Astrocyte (in vitro differentiated cells and primary cell): ENCODE measurements around the gene RETREG2. TPM values are rescaled to one million over a fixed set of nuclear protein-coding genes. Genes with fewer than 3 reads are reported as not detected.

Experiments used
- DNase-seq: peaks from one replicate; pipeline ENCODE4 v3.0.0-alpha.2; 2010; ENCODE audit warnings: low read depth
- FAIRE-seq: peaks from 2 replicates; lab custom pipeline; 2011; peaks lifted over from hg19 to GRCh38; lab: Jason Lieb, UNC
- H2AFZ ChIP-seq: 2 replicates; pipeline ENCODE4 v1.6.0; 2012; ENCODE audit warnings: low read depth, low read length, inconsistent platforms
- H3K27ac ChIP-seq: 2 replicates; pipeline ENCODE4 v1.5.1; 2011; ENCODE audit warnings: low read depth, low read length, inconsistent platforms
- H3K27me3 ChIP-seq: 2 replicates; pipeline ENCODE4 v1.6.0; 2011; ENCODE audit warnings: low read length, inconsistent platforms; ENCODE audit not compliant: insufficient read depth
- H3K36me3 ChIP-seq: 2 replicates; pipeline ENCODE4 v1.5.1; 2011; ENCODE audit warnings: low read length, inconsistent platforms; ENCODE audit not compliant: insufficient read depth
- H3K4me1 ChIP-seq: 2 replicates; pipeline ENCODE4 v1.5.1; 2011; ENCODE audit warnings: low read length, inconsistent platforms; ENCODE audit not compliant: insufficient read depth
- H3K4me2 ChIP-seq: 2 replicates; pipeline ENCODE4 v1.6.0; 2012; ENCODE audit warnings: low read length, inconsistent platforms
- H3K4me3 ChIP-seq: 2 replicates; pipeline ENCODE4 v1.5.1; 2011; ENCODE audit warnings: low read depth, mild to moderate bottlenecking, low read length, inconsistent platforms; ENCODE audit not compliant: insufficient read depth
- H3K79me2 ChIP-seq: 2 replicates; pipeline ENCODE4 v1.6.0; 2012; ENCODE audit warnings: mild to moderate bottlenecking, low read length, inconsistent platforms; ENCODE audit not compliant: insufficient read depth
- H3K9ac ChIP-seq: 2 replicates; pipeline ENCODE4 v1.6.0; 2012; ENCODE audit warnings: mild to moderate bottlenecking, low read length, inconsistent platforms
- H3K9me3 ChIP-seq: 2 replicates; pipeline ENCODE4 v1.5.1; 2012; ENCODE audit warnings: low read depth, mild to moderate bottlenecking, low read length, inconsistent platforms; ENCODE audit not compliant: insufficient read depth
- H4K20me1 ChIP-seq: 2 replicates; pipeline ENCODE4 v1.6.0; 2012; ENCODE audit warnings: low read length, inconsistent platforms; ENCODE audit not compliant: insufficient read depth
- H3K27ac Mint-ChIP-seq: one replicate; pipeline ENCODE4 v1.8.0; 2021; ENCODE audit warnings: mild to moderate bottlenecking, mixed read lengths; ENCODE audit not compliant: unreplicated experiment
- H3K27me3 Mint-ChIP-seq: one replicate; pipeline ENCODE4 v1.8.0; 2021; ENCODE audit warnings: low read depth, mixed read lengths; ENCODE audit not compliant: unreplicated experiment
- H3K36me3 Mint-ChIP-seq: one replicate; pipeline ENCODE4 v1.8.0; 2021; ENCODE audit warnings: low read depth, mixed read lengths; ENCODE audit not compliant: unreplicated experiment
- H3K4me1 Mint-ChIP-seq: one replicate; pipeline ENCODE4 v1.8.0; 2021; ENCODE audit warnings: low read depth, mixed read lengths; ENCODE audit not compliant: unreplicated experiment
- H3K4me3 Mint-ChIP-seq: one replicate; pipeline ENCODE4 v1.8.0; 2021; ENCODE audit warnings: mild to moderate bottlenecking, moderate library complexity, mixed read lengths; ENCODE audit not compliant: unreplicated experiment
- H3K9me3 Mint-ChIP-seq: one replicate; pipeline ENCODE4 v1.8.0; 2021; ENCODE audit warnings: mild to moderate bottlenecking, mixed read lengths; ENCODE audit not compliant: unreplicated experiment
- EZH2 ChIP-seq: IDR thresholded peaks from 2 replicates; pipeline ENCODE4 v1.6.1; 2012; ENCODE audit warnings: mild to moderate bottlenecking, low read length, inconsistent platforms; ENCODE audit not compliant: insufficient read depth
- total RNA-seq: library from RNA; stranded (reverse); gene quantifications from 2 replicates; pipeline ENCODE4 v1.2.1, GENCODE V29; 2021
- TF ChIP-seq, protein P1 (sequence below): IDR thresholded peaks from 2 replicates; pipeline ENCODE4 v1.5.1; 2011; ENCODE audit warnings: low read depth, mild to moderate bottlenecking, inconsistent platforms, low read length, moderate library complexity; ENCODE audit not compliant: insufficient read depth

Gene RETREG2
- total RNA-seq, 1 donor from 2014 or later: 54.8 TPM

- Histone ChIP-seq H2AFZ (no peak overlapping the region), H3K4me3 (no peak overlapping the region), H3K4me2 (no peak overlapping the region), H3K36me3 (peaks cover 7% of the 10 kb centered on the region), H3K27ac (no peak overlapping the region), H3K9me3 (no peaks in the 10 kb centered on the region), H4K20me1 (peaks cover 15% of the 10 kb centered on the region), H3K27me3 (no peaks in the 10 kb centered on the region), H3K4me1 (peaks cover 16% of the 10 kb centered on the region), H3K79me2 (peaks cover 6% of the 10 kb centered on the region), H3K9ac (no peak overlapping the region)
- no peak for DNase-seq
- H3K4me1 Mint-ChIP-seq: peaks cover 11% of the 10 kb centered on the region
- no peaks in the 10 kb centered on the region for H3K9me3 Mint-ChIP-seq
- no peak for TF ChIP-seq EZH2
- TF ChIP-seq, protein P1, sequence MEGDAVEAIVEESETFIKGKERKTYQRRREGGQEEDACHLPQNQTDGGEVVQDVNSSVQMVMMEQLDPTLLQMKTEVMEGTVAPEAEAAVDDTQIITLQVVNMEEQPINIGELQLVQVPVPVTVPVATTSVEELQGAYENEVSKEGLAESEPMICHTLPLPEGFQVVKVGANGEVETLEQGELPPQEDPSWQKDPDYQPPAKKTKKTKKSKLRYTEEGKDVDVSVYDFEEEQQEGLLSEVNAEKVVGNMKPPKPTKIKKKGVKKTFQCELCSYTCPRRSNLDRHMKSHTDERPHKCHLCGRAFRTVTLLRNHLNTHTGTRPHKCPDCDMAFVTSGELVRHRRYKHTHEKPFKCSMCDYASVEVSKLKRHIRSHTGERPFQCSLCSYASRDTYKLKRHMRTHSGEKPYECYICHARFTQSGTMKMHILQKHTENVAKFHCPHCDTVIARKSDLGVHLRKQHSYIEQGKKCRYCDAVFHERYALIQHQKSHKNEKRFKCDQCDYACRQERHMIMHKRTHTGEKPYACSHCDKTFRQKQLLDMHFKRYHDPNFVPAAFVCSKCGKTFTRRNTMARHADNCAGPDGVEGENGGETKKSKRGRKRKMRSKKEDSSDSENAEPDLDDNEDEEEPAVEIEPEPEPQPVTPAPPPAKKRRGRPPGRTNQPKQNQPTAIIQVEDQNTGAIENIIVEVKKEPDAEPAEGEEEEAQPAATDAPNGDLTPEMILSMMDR: no peak
- no peaks in the 10 kb centered on the region for H3K27me3 Mint-ChIP-seq
- H3K4me3 Mint-ChIP-seq: no peak overlapping the region
- no peak for FAIRE-seq
- H3K27ac Mint-ChIP-seq: no peak overlapping the region
- H3K36me3 Mint-ChIP-seq: peaks cover 25% of the 10 kb centered on the region
Observed at GRCh38 chr2:219210886-219211362, 32.8 kb downstream of the RETREG2 start.

- no peak for FAIRE-seq
- peaks cover 25% of the 10 kb centered on the region for H3K36me3 Mint-ChIP-seq
Observed at GRCh38 chr2:219213026-219213415, 34.9 kb downstream of the RETREG2 start.

More at GRCh38 chr2:219213026-219213415, 34.9 kb downstream of the RETREG2 start:
- Histone ChIP-seq H3K79me2 (peaks cover 8% of the 10 kb centered on the region), H4K20me1 (peaks cover 7% of the 10 kb centered on the region), H3K4me3 (no peak overlapping the region), H3K27ac (no peak overlapping the region), H3K27me3 (no peaks in the 10 kb centered on the region), H3K9ac (no peak overlapping the region), H3K4me1 (peaks cover 9% of the 10 kb centered on the region), H3K9me3 (no peaks in the 10 kb centered on the region), H3K4me2 (no peak overlapping the region), H2AFZ (no peak overlapping the region), H3K36me3 (peaks cover 7% of the 10 kb centered on the region)
- TF ChIP-seq EZH2: no peak
- TF ChIP-seq, protein P1: no peak
- Mint-ChIP-seq H3K27me3 (no peaks in the 10 kb centered on the region), H3K4me3 (no peak overlapping the region), H3K9me3 (no peaks in the 10 kb centered on the region), H3K27ac (no peak overlapping the region), H3K4me1 (peaks cover 9% of the 10 kb centered on the region)
- no peak for DNase-seq
